H9 (cell line): Measurements from ENCODE around the gene PPIL6. TPM values are rescaled to one million over a fixed set of nuclear protein-coding genes. Genes with fewer than 3 reads are reported as not detected.

ENCODE experiments used
- DNase-seq: peaks from one replicate; pipeline ENCODE4 v3.0.0-alpha.2; 2017
- H2AFZ ChIP-seq: one replicate; pipeline ENCODE4 v1.6.1; 2013; ENCODE audit warnings: mild to moderate bottlenecking, low read length, control low read depth, moderate library complexity
- H2AK5ac ChIP-seq: 2 replicates; pipeline ENCODE4 v1.6.1; 2013; ENCODE audit warnings: low read length, control low read depth, mixed read lengths; ENCODE audit not compliant: insufficient read length
- H2BK120ac ChIP-seq: one replicate; pipeline ENCODE4 v1.6.1; 2013; ENCODE audit warnings: low read depth, mild to moderate bottlenecking, low read length, control low read depth, inconsistent platforms; ENCODE audit not compliant: poor library complexity, severe bottlenecking
- H2BK12ac ChIP-seq: 2 replicates; pipeline ENCODE4 v1.6.1; 2013; ENCODE audit warnings: low read length, control low read depth, mixed read lengths, low read depth; ENCODE audit not compliant: insufficient read length
- H2BK15ac ChIP-seq: 2 replicates; pipeline ENCODE4 v1.6.1; 2013; ENCODE audit warnings: low read depth, low read length, control low read depth
- H2BK20ac ChIP-seq: one replicate; pipeline ENCODE4 v1.6.1; 2013; ENCODE audit warnings: low read depth, mild to moderate bottlenecking, low read length, control low read depth, inconsistent platforms; ENCODE audit not compliant: poor library complexity, severe bottlenecking
- H2BK5ac ChIP-seq: 2 replicates; pipeline ENCODE4 v1.6.1; 2013; ENCODE audit warnings: low read length, control low read depth, mixed read lengths; ENCODE audit not compliant: insufficient read length
- H3K14ac ChIP-seq: 2 replicates; pipeline ENCODE4 v1.6.1; 2013; ENCODE audit warnings: low read length, control low read depth; ENCODE audit not compliant: insufficient read depth
- H3K18ac ChIP-seq: 2 replicates; pipeline ENCODE4 v1.6.1; 2013; ENCODE audit warnings: low read depth, mild to moderate bottlenecking, mixed read lengths, low read length, control low read depth; ENCODE audit not compliant: insufficient read length
- H3K23ac ChIP-seq: 2 replicates; pipeline ENCODE4 v1.6.1; 2013; ENCODE audit warnings: low read length, control low read depth, mixed read lengths, low read depth; ENCODE audit not compliant: insufficient read length
- H3K23me2 ChIP-seq: 2 replicates; pipeline ENCODE4 v1.6.1; 2013; ENCODE audit warnings: low read depth, mild to moderate bottlenecking, mixed read lengths, low read length, control low read depth; ENCODE audit not compliant: insufficient read length, poor library complexity, severe bottlenecking
- H3K27ac ChIP-seq: 2 replicates; pipeline ENCODE4 v1.5.1; 2013; ENCODE audit warnings: low read length, control low read depth, mixed read lengths, low read depth; ENCODE audit not compliant: insufficient read length
- H3K27me3 ChIP-seq: 2 replicates; pipeline ENCODE4 v1.6.1; 2013; ENCODE audit warnings: low read length, control low read depth, inconsistent platforms; ENCODE audit not compliant: insufficient read depth
- H3K4ac ChIP-seq: 2 replicates; pipeline ENCODE4 v1.6.1; 2013; ENCODE audit warnings: low read depth, mild to moderate bottlenecking, control low read depth, inconsistent platforms, low read length, moderate library complexity
- H3K4me1 ChIP-seq: 2 replicates; pipeline ENCODE4 v1.6.1; 2013; ENCODE audit warnings: low read length, control low read depth, inconsistent platforms; ENCODE audit not compliant: insufficient read depth
- H3K4me2 ChIP-seq: 2 replicates; pipeline ENCODE4 v1.6.1; 2013; ENCODE audit warnings: low read length, control low read depth, mixed read lengths; ENCODE audit not compliant: insufficient read length, insufficient read depth
- H3K56ac ChIP-seq: 2 replicates; pipeline ENCODE4 v1.6.1; 2013; ENCODE audit warnings: low read depth, mild to moderate bottlenecking, mixed read lengths, low read length, control low read depth; ENCODE audit not compliant: insufficient read length
- H3K79me1 ChIP-seq: 2 replicates; pipeline ENCODE4 v1.6.1; 2013; ENCODE audit warnings: low read depth, mild to moderate bottlenecking, moderate library complexity, low read length, control low read depth, inconsistent platforms; ENCODE audit not compliant: insufficient read depth, poor library complexity, severe bottlenecking
- H3K79me2 ChIP-seq: 2 replicates; pipeline ENCODE4 v1.6.1; 2013; ENCODE audit warnings: low read length, control low read depth, inconsistent platforms; ENCODE audit not compliant: insufficient read depth
- H3K9ac ChIP-seq: 2 replicates; pipeline ENCODE4 v1.6.1; 2013; ENCODE audit warnings: low read length, control low read depth, mixed read lengths; ENCODE audit not compliant: insufficient read length; ENCODE audit errors: extremely low read depth
- H3K9me3 ChIP-seq: one replicate; pipeline ENCODE4 v1.6.1; 2013; ENCODE audit warnings: low read depth, low read length, inconsistent platforms; ENCODE audit not compliant: control insufficient read depth
- H3T11ph ChIP-seq: one replicate; pipeline ENCODE4 v1.6.1; 2013; ENCODE audit warnings: mild to moderate bottlenecking, low read length, control low read depth, inconsistent platforms
- H4K20me1 ChIP-seq: one replicate; pipeline ENCODE4 v1.6.1; 2013; ENCODE audit not compliant: control insufficient read depth, insufficient read length, insufficient read depth
- H4K5ac ChIP-seq: 2 replicates; pipeline ENCODE4 v1.6.1; 2013; ENCODE audit warnings: low read depth, mild to moderate bottlenecking, mixed read lengths, low read length, control low read depth; ENCODE audit not compliant: insufficient read length
- H4K8ac ChIP-seq: replicated peaks from 2 replicates; pipeline ENCODE4 v1.6.1; 2013; ENCODE audit warnings: low read length, control low read depth, mixed read lengths, low read depth; ENCODE audit not compliant: insufficient read length
- H4K91ac ChIP-seq: 2 replicates; pipeline ENCODE4 v1.6.1; 2013; ENCODE audit warnings: low read depth, mild to moderate bottlenecking, moderate library complexity, mixed read lengths, low read length, control low read depth; ENCODE audit not compliant: insufficient read length
- H3K27ac Mint-ChIP-seq, 3 experiments: 2 replicates in 2 of 3; 3 replicates in 1 of 3; pipeline ENCODE4 v1.8.0; 2020 to 2021; ENCODE audit warnings: mixed read lengths in 3 of 3, mild to moderate bottlenecking in 1 of 3, moderate library complexity in 1 of 3
- H3K27me3 Mint-ChIP-seq: 2 replicates; pipeline ENCODE4 v1.8.0; 2021; ENCODE audit warnings: low read depth, mild to moderate bottlenecking, moderate library complexity, mixed read lengths
- H3K36me3 Mint-ChIP-seq, 3 experiments: 2 replicates in 2 of 3; 3 replicates in 1 of 3; pipeline ENCODE4 v1.8.0; 2020 to 2021; ENCODE audit warnings: low read depth in 3 of 3, mixed read lengths in 3 of 3; ENCODE audit not compliant: insufficient read depth in 1 of 3
- H3K4me1 Mint-ChIP-seq, 2 experiments: 2 replicates each; pipeline ENCODE4 v1.8.0; 2020; ENCODE audit warnings: mixed read lengths in 2 of 2
- H3K4me3 Mint-ChIP-seq, 2 experiments: 2 replicates in 1 of 2; 3 replicates in 1 of 2; pipeline ENCODE4 v1.8.0; 2020 to 2021; ENCODE audit warnings: mild to moderate bottlenecking in 2 of 2, mixed read lengths in 2 of 2, moderate library complexity in 1 of 2
- H3K9me3 Mint-ChIP-seq, 2 experiments: 2 replicates in 1 of 2; 3 replicates in 1 of 2; pipeline ENCODE4 v1.8.0; 2020; ENCODE audit warnings: mild to moderate bottlenecking in 2 of 2, mixed read lengths in 2 of 2, moderate library complexity in 1 of 2
- WGBS: extraction: QIAGEN DNeasy Blood & Tissue Kit; methylation state at CpG from one replicate; pipeline ENCODE4 v1.1.7; 2013; ENCODE audit warnings: missing lambda C conversion rate, low lambda C conversion rate, mixed read lengths; ENCODE audit not compliant: insufficient read length; ENCODE audit errors: extremely low coverage; 5-methylcytosine and 5-hydroxymethylcytosine counted together
- total RNA-seq: library from RNA; stranded (reverse); gene quantifications from 2 replicates; pipeline ENCODE4 v1.2.1, GENCODE V29; 2021
- TF ChIP-seq, protein P1 (sequence below): fragments of 200-600 bp; sonication (generic); conservative IDR thresholded peaks from 3 replicates; pipeline ENCODE4 v1.8.0; 2021; ENCODE audit warnings: antibody characterized with exemption, mild to moderate bottlenecking

The PPIL6 gene
- total RNA-seq, 1 experiment from 2014 or later, result 1.0 TPM

DNA sequence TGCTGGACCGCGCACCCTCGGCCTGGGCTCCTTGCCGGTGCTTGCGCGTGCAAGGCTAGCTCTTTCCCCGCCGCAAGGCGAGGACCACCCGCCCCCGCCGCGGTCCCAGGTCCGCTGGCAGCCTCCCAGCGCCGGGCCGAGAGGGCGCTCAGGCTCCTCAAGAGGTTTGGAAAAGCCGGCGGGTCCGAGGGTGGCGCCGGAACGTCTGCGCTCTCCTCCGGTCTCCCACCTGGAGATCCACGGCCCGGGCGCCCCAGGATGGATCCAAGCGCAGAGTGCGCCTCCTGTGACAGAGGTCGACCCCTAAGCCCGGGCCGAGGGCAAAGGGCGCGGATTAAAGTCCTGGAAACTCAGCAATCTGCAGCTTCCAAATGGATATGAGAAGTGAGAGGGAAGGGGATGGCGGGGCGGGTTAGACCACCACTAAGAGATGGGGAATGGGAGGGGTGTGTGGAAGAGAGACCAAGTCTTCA is 15.7 kb upstream of the PPIL6 start:
- TF ChIP-seq, protein P1, sequence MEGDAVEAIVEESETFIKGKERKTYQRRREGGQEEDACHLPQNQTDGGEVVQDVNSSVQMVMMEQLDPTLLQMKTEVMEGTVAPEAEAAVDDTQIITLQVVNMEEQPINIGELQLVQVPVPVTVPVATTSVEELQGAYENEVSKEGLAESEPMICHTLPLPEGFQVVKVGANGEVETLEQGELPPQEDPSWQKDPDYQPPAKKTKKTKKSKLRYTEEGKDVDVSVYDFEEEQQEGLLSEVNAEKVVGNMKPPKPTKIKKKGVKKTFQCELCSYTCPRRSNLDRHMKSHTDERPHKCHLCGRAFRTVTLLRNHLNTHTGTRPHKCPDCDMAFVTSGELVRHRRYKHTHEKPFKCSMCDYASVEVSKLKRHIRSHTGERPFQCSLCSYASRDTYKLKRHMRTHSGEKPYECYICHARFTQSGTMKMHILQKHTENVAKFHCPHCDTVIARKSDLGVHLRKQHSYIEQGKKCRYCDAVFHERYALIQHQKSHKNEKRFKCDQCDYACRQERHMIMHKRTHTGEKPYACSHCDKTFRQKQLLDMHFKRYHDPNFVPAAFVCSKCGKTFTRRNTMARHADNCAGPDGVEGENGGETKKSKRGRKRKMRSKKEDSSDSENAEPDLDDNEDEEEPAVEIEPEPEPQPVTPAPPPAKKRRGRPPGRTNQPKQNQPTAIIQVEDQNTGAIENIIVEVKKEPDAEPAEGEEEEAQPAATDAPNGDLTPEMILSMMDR, result no peak; the same call in 2 of the 3 replicates
- WGBS, result no CpG with 5 or more reads among the region's 38 CpGs
- Histone ChIP-seq H4K5ac (no peak overlapping the region), H4K91ac (no peak overlapping the region), H2AFZ (no peak overlapping the region), H3K14ac (peak overlapping the region; percentile 73; the same call in 1 of the 2 replicates), H2BK20ac (no peak overlapping the region), H2BK12ac (no peak overlapping the region), H3K4me2 (peak overlapping the region; percentile 90), H4K20me1 (no peaks in the 10 kb centered on the region), H3K4ac (no peak overlapping the region), H4K8ac (no peak overlapping the region), H3K9me3 (no peaks in the 10 kb centered on the region), H2BK5ac (no peak overlapping the region), H2BK120ac (no peak overlapping the region), H3T11ph (no peak overlapping the region), H3K79me1 (peaks cover 3% of the 10 kb centered on the region), H3K27ac (no peak overlapping the region), H2AK5ac (no peak overlapping the region), H3K27me3 (no peaks in the 10 kb centered on the region), H3K23me2 (peaks cover 10% of the 10 kb centered on the region), H3K79me2 (no peaks in the 10 kb centered on the region), H3K9ac (no peak overlapping the region), H3K23ac (no peak overlapping the region), H2BK15ac (no peak overlapping the region), H3K56ac (no peak overlapping the region), H3K4me1 (peaks cover 12% of the 10 kb centered on the region; the same call in 1 of the 2 replicates), H3K18ac (no peak overlapping the region)
- Mint-ChIP-seq H3K4me3 (peak overlapping the region; percentile 81 to 92), H3K4me1 (peaks cover 44 to 47% of the 10 kb centered on the region in 2 experiments), H3K27me3 (no peaks in the 10 kb centered on the region), H3K27ac (no peak overlapping the region), H3K9me3 (no peaks in the 10 kb centered on the region), H3K36me3 (peaks cover 14 to 29% (median 29%) of the 10 kb centered on the region in 3 experiments; a peak in 6 of 7 replicates)
- DNase-seq, result no peak
